Right ventricle myocardium superior (tissue), 1 donor: ENCODE data around the gene SLC2A10. TPM values are rescaled to one million over a fixed set of nuclear protein-coding genes. Genes with fewer than 3 reads are reported as not detected.

Source experiments
- ATAC-seq: fragments of 200-7000 bp; cut with Tn5 transposase; one replicate; pipeline ENCODE4 v1.9.1; 2020; ENCODE audit warnings: mild to moderate bottlenecking; ENCODE audit not compliant: poor library complexity
- DNase-seq: peaks from one replicate; pipeline ENCODE4 v3.0.0-alpha.2; 2020
- intact Hi-C: fragments of 100-400 bp; cut with DNase I; formaldehyde crosslinking; loops from one replicate; pipeline ENCODE4 v1.11.2; 2022
- total RNA-seq: library from RNA; stranded (reverse); fragmentation: NEBNext Ultra II Directional; extraction: Animal tissue kit (Norgen Biotek cat#: 25700); gene quantifications from one replicate; pipeline ENCODE4 v1.2.1, GENCODE V29; 2021
- donor health status: DM: no; HTN: yes; CAD: no; lungs with severe emphysema.

Gene SLC2A10
- total RNA-seq, 1 donor from 2014 or later, result 2.6 TPM

- no peak for ATAC-seq
These were observed 67.9 kb downstream of the SLC2A10 start for GRCh38 chr20:46777331-46777730.

GRCh38 chr20:46779831-46780230, 70.4 kb downstream of the SLC2A10 start:
- DNase-seq (no peak), ATAC-seq (no peak)
- intact Hi-C loops, result no loop called here

More at GRCh38 chr20:46777331-46777730, 67.9 kb downstream of the SLC2A10 start:
- DNase-seq, result no peak
- intact Hi-C loops, result no loop called here

GRCh38 chr20:46784436-46785127, 75.1 kb downstream of the SLC2A10 start:
- DNase-seq (no peak), ATAC-seq (no peak)
- intact Hi-C loops, result no loop called here

Other genes with a start within 250 kb of the SLC2A10 start
- gene ZNF334, start 196.1 kb upstream of the SLC2A10 start, total RNA-seq, result 0.40 TPM
- not detected for gene OCSTAMP, start 159.0 kb upstream of the SLC2A10 start, total RNA-seq
- 0.30 TPM for gene SLC13A3, start 58.2 kb upstream of the SLC2A10 start, total RNA-seq
- 5.0 TPM for gene TP53RK, start 20.2 kb upstream of the SLC2A10 start, total RNA-seq
- 0.65 TPM for gene EYA2, start 185.2 kb downstream of the SLC2A10 start, total RNA-seq